Upper lobe of right lung (tissue), 1 donor: ENCODE measurements around the gene LRRC8B. TPM values are rescaled to one million over a fixed set of nuclear protein-coding genes. Genes with fewer than 3 reads are reported as not detected.

ENCODE experiments used
- ATAC-seq: fragments of 200-7000 bp; cut with Tn5 transposase; one replicate; pipeline ENCODE4 v1.9.1; 2020; ENCODE audit warnings: mild to moderate bottlenecking, moderate library complexity
- DNase-seq: peaks from one replicate; pipeline ENCODE4 v3.0.0-alpha.2; 2020
- H3K27ac ChIP-seq: fragments of 200-600 bp; one replicate; pipeline ENCODE4 v1.8.0; 2022
- H3K27me3 ChIP-seq: fragments of 200-600 bp; one replicate; pipeline ENCODE4 v1.8.0; 2022; ENCODE audit warnings: mild to moderate bottlenecking
- H3K36me3 ChIP-seq: fragments of 200-600 bp; one replicate; pipeline ENCODE4 v1.8.0; 2022
- H3K4me1 ChIP-seq: fragments of 200-600 bp; one replicate; pipeline ENCODE4 v1.8.0; 2022
- H3K4me3 ChIP-seq: fragments of 200-600 bp; one replicate; pipeline ENCODE4 v1.8.0; 2022; ENCODE audit warnings: mild to moderate bottlenecking
- H3K9me3 ChIP-seq: fragments of 200-600 bp; one replicate; pipeline ENCODE4 v1.8.0; 2022
- intact Hi-C: fragments of 100-400 bp; cut with DNase I; formaldehyde crosslinking; loops from one replicate; pipeline ENCODE4 v1.11.0; 2022
- total RNA-seq: library from RNA; stranded (reverse); fragmentation: NEBNext Ultra II Directional; extraction: Animal tissue kit (Norgen Biotek cat#: 25700); gene quantifications from one replicate; pipeline ENCODE4 v1.2.1, GENCODE V29; 2021
- TF ChIP-seq, protein P1 (sequence below): fragments of 200-600 bp; IDR thresholded peaks from one replicate; pipeline ENCODE4 v1.8.0; 2022; ENCODE audit warnings: antibody characterized with exemption
- donor health status: DM: no; HTN: yes; CAD: no; lungs with severe emphysema.

Gene LRRC8B
- total RNA-seq, 1 donor from 2014 or later: 22.3 TPM

DNA sequence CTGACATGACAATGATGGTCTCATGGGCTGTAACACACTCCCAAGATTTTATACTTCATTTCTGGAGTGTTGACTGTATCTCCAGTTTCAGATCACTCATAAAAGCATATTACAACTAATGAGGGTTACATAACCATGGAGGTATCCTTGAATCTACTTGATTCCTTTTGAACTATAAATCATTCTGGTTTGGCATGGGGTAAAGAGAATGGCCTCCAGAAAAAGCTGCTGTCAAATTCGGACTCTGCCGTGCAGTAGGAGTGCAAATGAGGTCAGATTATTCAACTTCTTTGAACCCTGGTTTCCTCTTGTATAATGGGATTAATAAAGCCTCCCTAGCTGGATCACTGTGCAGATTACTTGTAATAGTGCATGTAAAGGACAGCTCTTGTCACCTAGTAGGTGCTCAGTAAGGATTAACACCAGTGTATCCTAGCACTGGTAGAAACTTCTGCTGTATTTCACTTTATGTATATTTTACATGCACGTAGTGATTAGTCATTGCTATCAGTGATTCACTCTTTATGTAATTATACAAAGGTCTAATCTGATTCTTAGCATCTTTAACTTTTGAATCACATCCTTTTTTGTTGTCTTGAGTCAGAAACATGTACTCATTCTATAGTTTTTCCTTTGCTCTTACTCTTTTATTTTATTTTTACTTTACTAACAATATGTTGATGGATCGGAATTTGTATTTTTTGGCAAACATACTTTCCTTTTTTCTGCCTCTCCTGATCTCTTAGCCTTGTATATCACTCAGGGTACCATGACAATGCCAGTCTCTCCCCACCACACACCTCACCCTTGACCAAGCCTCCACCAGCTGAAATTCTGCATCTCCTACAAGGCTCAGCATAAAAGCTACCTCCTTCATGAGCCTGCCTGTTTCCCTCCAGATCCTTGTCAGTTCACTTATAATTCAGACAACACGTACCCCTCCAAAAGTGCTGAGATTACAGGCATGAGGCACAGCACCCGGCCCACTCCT is 111.5 kb downstream of the LRRC8B start:
- intact Hi-C loops: no loop called here
- H3K9me3 ChIP-seq: no peaks in the 10 kb centered on the region
- H3K27me3 ChIP-seq: no peaks in the 10 kb centered on the region
- H3K4me1 ChIP-seq: peaks cover 9% of the 10 kb centered on the region
- H3K27ac ChIP-seq: no peak overlapping the region
- DNase-seq (no peak), ATAC-seq (no peak)
- H3K4me3 ChIP-seq: no peak overlapping the region
- no peaks in the 10 kb centered on the region for H3K36me3 ChIP-seq
- TF ChIP-seq, protein P1, sequence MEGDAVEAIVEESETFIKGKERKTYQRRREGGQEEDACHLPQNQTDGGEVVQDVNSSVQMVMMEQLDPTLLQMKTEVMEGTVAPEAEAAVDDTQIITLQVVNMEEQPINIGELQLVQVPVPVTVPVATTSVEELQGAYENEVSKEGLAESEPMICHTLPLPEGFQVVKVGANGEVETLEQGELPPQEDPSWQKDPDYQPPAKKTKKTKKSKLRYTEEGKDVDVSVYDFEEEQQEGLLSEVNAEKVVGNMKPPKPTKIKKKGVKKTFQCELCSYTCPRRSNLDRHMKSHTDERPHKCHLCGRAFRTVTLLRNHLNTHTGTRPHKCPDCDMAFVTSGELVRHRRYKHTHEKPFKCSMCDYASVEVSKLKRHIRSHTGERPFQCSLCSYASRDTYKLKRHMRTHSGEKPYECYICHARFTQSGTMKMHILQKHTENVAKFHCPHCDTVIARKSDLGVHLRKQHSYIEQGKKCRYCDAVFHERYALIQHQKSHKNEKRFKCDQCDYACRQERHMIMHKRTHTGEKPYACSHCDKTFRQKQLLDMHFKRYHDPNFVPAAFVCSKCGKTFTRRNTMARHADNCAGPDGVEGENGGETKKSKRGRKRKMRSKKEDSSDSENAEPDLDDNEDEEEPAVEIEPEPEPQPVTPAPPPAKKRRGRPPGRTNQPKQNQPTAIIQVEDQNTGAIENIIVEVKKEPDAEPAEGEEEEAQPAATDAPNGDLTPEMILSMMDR: no peak

DNA sequence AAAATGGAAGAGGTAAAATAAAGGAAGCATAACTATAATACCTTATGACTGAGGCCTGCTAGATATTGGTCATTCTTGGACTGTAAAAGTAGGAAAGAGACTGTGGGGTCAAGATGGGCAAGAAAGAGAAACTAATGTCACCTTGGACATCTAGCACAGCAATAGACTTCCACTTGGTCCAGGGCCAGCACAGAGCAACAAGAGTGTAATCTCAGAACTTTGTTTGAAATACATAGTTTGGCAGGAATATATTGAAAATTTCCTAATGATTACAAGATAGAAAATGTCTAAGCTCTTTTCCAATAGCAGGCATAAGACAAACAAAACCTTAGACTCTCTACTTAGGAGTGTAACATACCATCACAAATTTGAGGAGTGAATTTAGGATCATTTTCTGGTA is 112.9 kb downstream of the LRRC8B start:
- intact Hi-C loops: no loop called here

DNA sequence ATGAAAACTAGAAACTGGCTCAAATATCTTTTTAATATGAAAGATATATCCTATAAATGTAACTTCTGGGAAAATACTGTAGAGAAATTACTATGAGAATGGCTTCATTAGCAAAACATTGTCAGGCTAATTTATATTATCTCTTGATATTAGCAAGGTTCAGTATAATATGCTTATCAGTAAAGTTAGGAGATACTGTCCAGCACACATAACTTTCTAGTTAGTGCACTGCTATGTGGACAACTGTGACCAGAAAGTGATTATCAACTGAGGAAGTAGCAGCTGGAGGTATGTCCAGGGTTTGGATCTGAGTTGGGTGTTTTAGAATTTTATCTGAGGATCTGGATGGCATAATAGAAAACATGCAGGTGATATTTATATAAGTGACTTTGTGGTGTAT is 115.8 kb downstream of the LRRC8B start:
- ATAC-seq: no peak
- TF ChIP-seq, protein P1: no peak

More for the DNA sequence above, 112.9 kb downstream of the LRRC8B start:
- peaks cover 3% of the 10 kb centered on the region for H3K4me1 ChIP-seq
- no peaks in the 10 kb centered on the region for H3K36me3 ChIP-seq
- H3K27me3 ChIP-seq: no peaks in the 10 kb centered on the region
- H3K9me3 ChIP-seq: no peaks in the 10 kb centered on the region
- no peak overlapping the region for H3K4me3 ChIP-seq
- ATAC-seq: no peak
- TF ChIP-seq, protein P1: no peak
- DNase-seq: no peak
- H3K27ac ChIP-seq: no peak overlapping the region

DNA sequence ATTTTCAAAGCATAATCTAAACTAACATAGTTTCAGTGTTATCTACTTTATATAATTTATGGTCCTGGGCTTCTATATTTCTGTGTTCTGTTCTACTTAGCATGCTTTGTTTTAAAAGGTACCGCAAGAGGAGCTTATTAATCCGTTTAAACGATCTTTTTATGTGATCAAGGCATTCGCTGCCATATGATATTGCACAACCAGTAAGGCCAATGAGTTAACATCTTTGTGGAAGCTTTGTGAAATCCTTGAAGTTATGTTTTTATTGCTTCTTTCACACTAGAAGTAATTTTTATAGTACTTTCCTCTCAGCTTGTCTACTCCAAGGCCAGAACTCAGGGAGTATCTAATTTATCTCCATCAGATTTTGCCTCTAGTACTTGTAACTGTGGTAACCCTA is 117.2 kb downstream of the LRRC8B start:
- H3K27me3 ChIP-seq: no peaks in the 10 kb centered on the region
- H3K9me3 ChIP-seq: no peaks in the 10 kb centered on the region
- intact Hi-C loops: no loop called here
- no peaks in the 10 kb centered on the region for H3K4me1 ChIP-seq
- TF ChIP-seq, protein P1: no peak
- no peak overlapping the region for H3K27ac ChIP-seq
- no peaks in the 10 kb centered on the region for H3K36me3 ChIP-seq
- ATAC-seq: no peak
- no peak for DNase-seq
- no peak overlapping the region for H3K4me3 ChIP-seq

More for the DNA sequence above, 115.8 kb downstream of the LRRC8B start:
- DNase-seq: no peak
- Histone ChIP-seq H3K27ac (no peak overlapping the region), H3K4me1 (peaks cover 3% of the 10 kb centered on the region), H3K9me3 (no peaks in the 10 kb centered on the region), H3K4me3 (no peak overlapping the region), H3K36me3 (no peaks in the 10 kb centered on the region), H3K27me3 (no peaks in the 10 kb centered on the region)
- intact Hi-C loops: no loop called here

DNA sequence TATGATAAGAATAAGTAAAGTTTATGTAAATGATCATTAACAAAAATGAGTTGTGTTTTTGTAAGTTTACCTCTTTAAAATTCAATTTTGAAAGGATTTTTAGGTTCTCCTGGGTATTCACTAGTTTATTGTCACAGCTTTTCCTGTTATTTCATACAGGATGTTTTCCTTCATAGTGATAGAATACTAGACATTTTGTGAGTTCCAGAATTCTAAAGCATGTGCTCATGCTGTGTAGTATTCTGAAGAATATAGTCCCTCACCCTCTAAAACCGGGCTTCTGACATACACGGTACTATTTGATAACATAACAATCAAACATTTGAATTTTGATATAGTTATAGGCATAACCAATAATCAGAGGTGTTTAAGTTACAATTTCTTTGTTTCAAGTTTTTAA is 118.9 kb downstream of the LRRC8B start:
- Histone ChIP-seq H3K27me3 (no peaks in the 10 kb centered on the region), H3K4me1 (no peaks in the 10 kb centered on the region), H3K4me3 (no peak overlapping the region), H3K27ac (no peak overlapping the region), H3K9me3 (no peaks in the 10 kb centered on the region), H3K36me3 (no peaks in the 10 kb centered on the region)
- intact Hi-C loops: no loop called here
- no peak for DNase-seq
- TF ChIP-seq, protein P1: no peak
- no peak for ATAC-seq
